ENCODE measurements around the gene EVX2.

GRCh38 chr2:176109192-176109901 lies 25.6 kb upstream of the EVX2 start:
- TF ChIP-seq EZH2 (IDR thresholded peaks at IDR 0.05; ENCODE audit: borderline replicate concordance, insufficient read depth, low read depth, low read length, poor library complexity, severe bottlenecking) = no peak
- TF ChIP-seq CTCF (IDR thresholded peaks at IDR 0.05) = no peak
